HG02981 (cell line): ENCODE measurements around the gene TNIP1.

ENCODE experiments used
- ATAC-seq: cut with Tn5 transposase; IDR thresholded peaks from one replicate; pipeline ENCODE4 v1.9.1; 2021; ENCODE audit warnings: mild to moderate bottlenecking, moderate library complexity; ENCODE audit not compliant: unreplicated experiment

TNIP1 gene, protein sequence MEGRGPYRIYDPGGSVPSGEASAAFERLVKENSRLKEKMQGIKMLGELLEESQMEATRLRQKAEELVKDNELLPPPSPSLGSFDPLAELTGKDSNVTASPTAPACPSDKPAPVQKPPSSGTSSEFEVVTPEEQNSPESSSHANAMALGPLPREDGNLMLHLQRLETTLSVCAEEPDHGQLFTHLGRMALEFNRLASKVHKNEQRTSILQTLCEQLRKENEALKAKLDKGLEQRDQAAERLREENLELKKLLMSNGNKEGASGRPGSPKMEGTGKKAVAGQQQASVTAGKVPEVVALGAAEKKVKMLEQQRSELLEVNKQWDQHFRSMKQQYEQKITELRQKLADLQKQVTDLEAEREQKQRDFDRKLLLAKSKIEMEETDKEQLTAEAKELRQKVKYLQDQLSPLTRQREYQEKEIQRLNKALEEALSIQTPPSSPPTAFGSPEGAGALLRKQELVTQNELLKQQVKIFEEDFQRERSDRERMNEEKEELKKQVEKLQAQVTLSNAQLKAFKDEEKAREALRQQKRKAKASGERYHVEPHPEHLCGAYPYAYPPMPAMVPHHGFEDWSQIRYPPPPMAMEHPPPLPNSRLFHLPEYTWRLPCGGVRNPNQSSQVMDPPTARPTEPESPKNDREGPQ

DNA sequence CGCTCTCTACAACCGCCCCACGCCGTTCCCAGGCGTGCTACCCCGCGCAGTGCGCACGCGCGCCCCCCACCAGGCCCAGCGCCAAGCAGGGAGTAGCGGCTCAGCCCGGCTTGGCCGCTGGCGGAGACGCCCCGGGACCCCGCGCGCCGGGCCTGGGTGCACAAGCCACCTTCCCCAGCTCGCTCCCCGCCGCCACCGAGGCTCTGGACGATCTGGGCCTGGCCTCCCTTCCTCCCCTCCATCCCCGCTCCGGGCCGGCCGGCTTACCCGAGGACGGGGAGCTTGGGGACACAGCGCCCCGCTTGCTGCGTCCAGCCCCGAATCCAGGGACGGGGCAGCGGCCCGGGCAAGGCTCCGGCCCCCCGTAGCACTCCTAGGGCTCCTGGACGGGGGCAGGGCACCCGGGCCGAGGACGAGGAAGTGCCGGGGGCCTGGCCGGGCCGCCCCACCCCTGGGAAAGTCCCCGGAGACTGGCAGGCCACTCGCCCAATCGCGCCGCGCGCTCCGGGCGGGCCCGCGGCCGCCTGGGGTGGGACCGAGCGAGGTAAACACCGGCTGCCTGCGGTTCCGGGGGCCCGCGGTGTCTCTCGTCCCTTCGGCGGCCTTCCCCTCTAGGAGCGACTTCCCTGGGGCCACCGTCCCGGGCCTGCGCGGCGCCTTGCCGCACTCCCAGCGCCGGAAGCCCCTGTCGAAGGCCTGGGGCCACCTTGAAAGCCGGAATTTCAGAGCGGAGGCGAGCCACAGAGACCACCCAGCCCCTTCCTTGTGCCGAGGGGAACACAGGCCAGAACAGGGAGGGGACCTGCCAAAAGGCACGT is at the start of gene TNIP1:
Gene TNIP1 (minus strand): TSS at position 422 of the 818 bp plus-strand sequence. CDS start 15,939 bp downstream, outside the sequence.
- peak; percentile 75 for ATAC-seq

DNA sequence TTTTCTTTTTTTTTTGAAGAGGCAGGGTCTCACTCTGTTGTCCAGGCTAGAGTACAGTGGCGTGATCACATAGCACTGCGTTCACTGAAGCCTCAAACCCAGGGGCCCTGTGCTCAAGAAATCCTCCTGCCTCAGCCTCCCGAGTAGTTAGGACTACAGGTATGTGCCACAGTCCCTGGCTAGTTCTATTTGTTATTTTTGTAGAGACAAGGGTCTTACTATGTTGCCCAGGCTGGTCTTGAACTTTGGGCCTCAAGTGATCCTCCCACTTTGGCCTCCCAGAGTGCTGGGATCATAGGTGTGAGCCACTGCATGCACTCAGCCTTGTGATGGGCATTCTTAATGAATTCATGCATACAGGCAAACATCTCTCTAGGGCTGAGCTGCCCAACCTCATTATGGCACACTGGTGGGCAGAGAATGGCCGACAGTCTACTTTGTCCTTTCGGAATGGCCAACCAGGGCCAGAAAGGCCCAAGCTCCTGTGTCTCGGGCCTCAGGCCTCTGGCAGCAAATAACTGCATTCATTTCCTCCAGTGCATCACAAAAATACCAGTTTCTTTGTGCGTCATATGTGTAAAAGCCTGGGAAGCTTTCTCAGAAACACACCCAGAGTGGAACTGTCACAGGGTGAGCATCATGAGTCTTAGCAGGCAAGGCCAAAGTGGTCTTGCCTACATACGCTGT is 49.5 kb upstream of the TNIP1 start:
- ATAC-seq: no peak

DNA sequence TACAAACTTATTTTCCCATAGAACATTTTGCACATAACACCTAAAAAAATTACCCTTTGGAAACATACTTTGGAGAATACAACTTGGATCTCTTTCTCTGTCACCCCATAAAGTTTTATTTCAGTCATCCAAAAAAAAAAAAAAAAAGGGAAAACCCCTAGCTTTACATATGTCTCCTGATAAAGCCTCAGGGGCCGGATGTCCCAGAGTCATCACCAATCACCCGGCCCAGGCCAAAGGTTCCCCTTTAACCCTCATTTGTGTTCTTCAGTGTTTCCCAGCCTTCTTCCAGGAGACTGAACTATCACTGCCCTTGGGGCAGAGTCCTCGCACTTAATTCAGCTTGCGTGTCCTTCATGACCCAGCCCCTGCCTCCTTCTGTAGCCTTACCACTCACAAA is 48.0 kb upstream of the TNIP1 start:
- no peak for ATAC-seq

GRCh38 chr5:151127926-151128325 is 47.1 kb upstream of the TNIP1 start:
- ATAC-seq: no peak

GRCh38 chr5:151126199-151126645 is 45.4 kb upstream of the TNIP1 start:
- peak; percentile 28 for ATAC-seq

GRCh38 chr5:151125421-151125820 is 44.6 kb upstream of the TNIP1 start:
- ATAC-seq: no peak

GRCh38 chr5:151123897-151124751 is 43.3 kb upstream of the TNIP1 start:
- peak; percentile 82 for ATAC-seq

DNA sequence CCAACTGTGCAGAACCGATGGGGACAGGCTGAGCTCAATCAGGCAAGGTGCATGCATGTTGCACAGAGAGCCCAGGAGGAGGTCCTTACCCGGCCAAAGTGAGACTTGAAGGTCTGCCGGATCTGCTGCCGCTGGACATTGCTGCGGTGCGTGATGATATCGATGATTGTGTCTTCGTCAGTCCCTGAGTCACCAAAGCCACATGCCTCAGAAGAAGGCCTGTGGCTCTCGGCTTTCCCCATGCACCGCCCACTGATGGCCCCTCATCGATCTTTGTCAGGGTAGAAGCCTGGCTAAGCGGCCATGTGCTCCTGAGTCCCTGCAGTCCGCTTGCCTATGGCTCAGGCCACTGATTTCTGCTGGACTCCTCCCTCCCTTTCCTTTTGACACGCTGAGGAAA is 42.0 kb upstream of the TNIP1 start:
- ATAC-seq: no peak

DNA sequence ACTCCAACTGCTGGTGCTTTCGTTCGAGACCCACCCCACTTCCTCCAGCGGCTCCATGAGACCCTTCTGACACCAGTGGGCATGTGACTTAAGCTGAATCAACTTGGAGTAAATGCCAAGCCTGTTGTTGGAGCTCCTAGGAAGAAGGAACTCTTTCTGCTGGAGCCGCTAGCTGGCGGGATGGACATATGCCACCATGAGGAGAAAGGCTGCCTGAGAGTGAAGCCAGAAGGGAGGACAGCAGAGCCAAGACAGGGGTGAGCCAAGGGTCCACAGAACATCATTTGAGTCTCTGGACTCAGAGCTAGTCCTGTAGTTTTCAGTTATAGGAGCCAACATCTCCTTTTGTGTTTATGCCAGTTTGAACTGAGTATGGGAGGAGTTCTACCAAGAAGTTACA is 40.8 kb upstream of the TNIP1 start:
- no peak for ATAC-seq

GRCh38 chr5:151121095-151121494 is 40.3 kb upstream of the TNIP1 start:
- ATAC-seq: no peak

DNA sequence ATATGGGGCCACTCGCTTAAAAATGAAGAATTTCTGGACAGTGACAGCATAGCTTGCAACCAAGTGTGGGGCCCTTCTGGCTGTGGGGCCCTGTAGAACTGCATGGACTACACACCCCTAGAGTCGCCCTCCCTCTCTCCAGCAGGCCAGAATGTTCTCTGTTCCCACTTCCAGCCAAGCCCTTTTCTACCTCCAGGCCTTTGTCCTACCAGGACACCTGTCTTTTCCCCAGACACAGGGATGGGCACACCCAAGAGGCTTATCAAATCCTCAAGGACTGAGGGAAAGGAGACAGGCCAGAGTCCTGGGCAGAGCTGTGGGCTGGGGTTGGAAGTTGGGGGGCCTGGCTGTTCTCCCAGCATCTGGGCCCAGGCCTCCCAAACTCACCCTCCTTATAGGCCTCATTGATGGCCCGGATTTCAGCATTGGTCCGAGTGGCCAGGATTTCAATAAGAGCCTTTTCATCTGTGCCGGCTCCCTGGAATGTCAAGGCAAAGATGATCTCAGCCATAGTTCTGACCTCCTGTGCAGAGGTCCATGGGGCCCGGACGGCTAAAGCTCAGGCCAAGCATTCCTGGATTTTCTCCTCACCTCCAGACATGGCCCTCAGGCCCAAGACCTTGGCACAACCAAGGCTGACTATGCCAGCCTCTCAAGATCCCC is 38.2 kb upstream of the TNIP1 start:
- no peak for ATAC-seq

DNA sequence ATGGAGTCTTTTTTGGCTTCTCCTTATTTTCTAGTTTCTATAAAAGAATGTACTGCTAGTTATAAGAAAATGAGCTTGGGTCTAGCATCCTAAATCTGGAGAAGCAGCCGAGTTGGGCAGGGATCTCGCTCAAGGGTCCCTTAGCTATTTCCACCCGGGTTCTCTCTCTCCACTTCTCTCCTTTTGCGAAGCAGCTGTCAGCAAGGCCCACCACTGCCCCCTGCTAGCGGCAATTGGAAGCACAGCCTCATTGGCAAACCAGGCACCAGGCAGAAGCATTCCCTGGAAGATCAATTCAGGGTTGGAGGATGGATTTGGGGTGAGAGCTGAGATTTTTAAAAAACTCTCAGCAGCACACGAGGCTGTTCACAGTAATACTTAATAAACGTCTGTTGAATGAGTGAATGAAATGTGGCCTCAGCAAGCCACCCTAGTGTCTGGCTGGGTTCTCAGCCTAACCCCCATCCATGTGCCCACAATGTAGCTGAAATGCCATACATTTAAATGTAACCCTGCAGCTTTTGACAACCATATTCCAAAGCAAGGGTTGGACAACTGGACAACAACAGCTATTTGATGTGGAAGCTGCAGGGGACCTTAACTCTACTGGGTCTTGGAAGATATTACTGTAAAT is 34.6 kb upstream of the TNIP1 start:
- ATAC-seq: peak; percentile 58

- ATAC-seq: no peak
Measured at GRCh38 chr5:151113651-151114050, 32.8 kb upstream of the TNIP1 start.

GRCh38 chr5:151110992-151111391 is 30.2 kb upstream of the TNIP1 start:
- ATAC-seq: no peak

DNA sequence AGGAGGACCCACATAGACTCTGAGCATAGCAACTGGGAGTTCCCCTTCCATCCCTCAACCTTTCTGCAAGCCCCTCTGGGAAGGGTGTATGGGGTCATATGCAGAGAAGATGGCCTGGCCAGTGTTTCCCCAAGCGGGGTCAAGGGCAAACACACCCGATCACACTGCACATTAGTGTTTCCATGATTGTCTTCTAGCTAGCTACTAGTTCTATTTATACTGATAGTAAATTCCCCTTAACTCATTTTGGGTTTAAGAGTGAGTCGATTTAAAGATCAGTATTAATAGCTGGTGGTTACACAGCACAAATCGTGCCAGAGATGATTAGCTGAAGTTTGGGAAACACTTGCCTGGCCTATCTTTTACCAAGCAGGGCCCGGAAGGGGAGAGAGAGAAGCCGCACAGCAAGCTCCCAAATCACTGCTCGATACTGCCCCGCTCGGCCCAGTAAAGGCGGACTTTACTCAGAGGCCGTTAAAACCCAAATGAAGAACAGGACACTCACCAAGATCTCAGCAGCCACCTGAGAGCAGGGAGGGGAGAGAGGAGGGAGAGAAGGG is 29.4 kb upstream of the TNIP1 start:
- ATAC-seq: no peak

GRCh38 chr5:151108566-151108965 is 27.7 kb upstream of the TNIP1 start:
- no peak for ATAC-seq

DNA sequence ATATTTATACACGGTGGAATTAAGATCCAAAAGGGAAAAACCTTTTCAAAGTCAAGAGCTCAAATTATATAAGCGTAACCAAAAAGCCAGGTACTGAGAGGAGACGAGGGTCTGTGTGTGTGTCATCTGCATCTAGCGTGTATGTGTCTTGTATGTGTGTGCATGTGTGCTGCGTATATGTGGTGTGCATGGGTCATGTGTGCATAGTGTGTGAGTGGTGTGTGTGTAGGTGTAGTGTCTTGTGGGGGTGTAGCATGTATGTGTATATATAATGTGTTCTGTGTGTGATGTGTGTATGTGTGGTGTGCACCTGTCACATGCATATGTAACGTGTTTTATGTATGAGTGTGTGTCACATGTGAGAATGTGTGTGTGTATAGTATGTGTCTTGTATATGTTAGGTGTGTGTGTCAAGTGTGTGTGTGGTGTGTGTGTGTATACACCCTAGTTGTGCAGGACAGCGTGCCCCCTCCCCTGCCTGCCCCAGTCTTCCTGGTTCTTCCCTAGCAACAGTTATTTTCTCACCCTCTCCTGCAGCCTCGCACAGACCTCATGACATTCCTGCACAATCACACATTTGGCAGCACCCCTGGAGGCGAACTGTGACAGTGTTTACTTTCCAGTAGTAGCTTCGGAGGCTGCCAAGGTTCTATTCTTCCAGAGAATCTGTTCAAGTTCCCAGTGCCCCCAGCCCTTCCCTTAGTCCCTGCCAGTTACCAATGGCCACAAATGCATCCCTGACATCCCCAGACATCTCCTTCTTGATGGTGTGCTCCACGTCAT is 27.1 kb upstream of the TNIP1 start:
- no peak for ATAC-seq

DNA sequence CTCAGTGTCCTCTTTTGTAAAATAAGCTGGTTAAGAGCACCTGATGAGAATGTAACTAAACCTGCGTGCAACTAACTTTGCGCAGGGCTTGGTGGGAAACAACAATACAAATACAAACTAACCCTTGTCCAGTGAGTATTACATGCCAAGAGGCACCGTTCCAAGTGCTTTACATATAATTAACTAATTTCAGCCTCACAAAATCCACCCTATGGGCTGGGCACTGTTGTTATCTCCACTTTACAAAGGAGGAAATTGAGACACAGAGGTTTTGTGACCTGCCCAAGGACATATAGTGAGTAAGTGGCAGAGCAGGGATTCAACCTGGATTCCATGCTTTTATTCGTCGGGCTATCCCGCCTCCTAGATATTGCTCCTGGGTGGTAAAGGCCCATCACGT is 26.2 kb upstream of the TNIP1 start:
- no peak for ATAC-seq
